Endodermal cell (in vitro differentiated cells): ENCODE results near the gene TES. TPM values are rescaled to one million over a fixed set of nuclear protein-coding genes. Genes with fewer than 3 reads are reported as not detected.

Experiments used
- DNase-seq: peaks from one replicate; pipeline ENCODE4 v3.0.0-alpha.2; 2017
- H3K27ac ChIP-seq: 2 replicates; pipeline ENCODE4 v1.5.1; 2013; ENCODE audit warnings: mild to moderate bottlenecking, low read depth, low read length, moderate library complexity
- H3K27me3 ChIP-seq: 2 replicates; pipeline ENCODE4 v1.6.1; 2013; ENCODE audit warnings: mild to moderate bottlenecking, low read length, moderate library complexity; ENCODE audit not compliant: insufficient read depth, control insufficient read depth, poor library complexity, severe bottlenecking
- H3K36me3 ChIP-seq: 2 replicates; pipeline ENCODE4 v1.7.0; 2013; ENCODE audit warnings: mild to moderate bottlenecking, low read length, moderate library complexity; ENCODE audit not compliant: control insufficient read depth, insufficient read depth
- H3K4me1 ChIP-seq: one replicate; pipeline ENCODE4 v1.7.0; 2013; ENCODE audit warnings: low read length; ENCODE audit not compliant: control insufficient read depth, insufficient read depth
- H3K4me3 ChIP-seq: 2 replicates; pipeline ENCODE4 v1.5.1; 2013; ENCODE audit warnings: mild to moderate bottlenecking, low read length, moderate library complexity
- H3K9ac ChIP-seq: 2 replicates; pipeline ENCODE4 v1.6.1; 2013; ENCODE audit warnings: mild to moderate bottlenecking, low read length, moderate library complexity; ENCODE audit not compliant: poor library complexity, severe bottlenecking; ENCODE audit errors: extremely low read depth
- H3K9me3 ChIP-seq: 2 replicates; pipeline ENCODE4 v1.6.1; 2013; ENCODE audit warnings: mild to moderate bottlenecking, low read length, moderate library complexity; ENCODE audit not compliant: control insufficient read depth
- H3K27ac Mint-ChIP-seq: 2 replicates; pipeline ENCODE4 v1.8.0; 2020; ENCODE audit warnings: mixed read lengths
- H3K27me3 Mint-ChIP-seq: 2 replicates; pipeline ENCODE4 v1.8.0; 2021; ENCODE audit warnings: mild to moderate bottlenecking, mixed read lengths; ENCODE audit not compliant: insufficient read depth
- H3K36me3 Mint-ChIP-seq: 2 replicates; pipeline ENCODE4 v1.8.0; 2020; ENCODE audit warnings: low read depth, mixed read lengths
- H3K4me1 Mint-ChIP-seq: 2 replicates; pipeline ENCODE4 v1.8.0; 2020; ENCODE audit warnings: mixed read lengths
- H3K4me3 Mint-ChIP-seq: 2 replicates; pipeline ENCODE4 v1.8.0; 2020; ENCODE audit warnings: mild to moderate bottlenecking, moderate library complexity, mixed read lengths
- H3K9me3 Mint-ChIP-seq: 2 replicates; pipeline ENCODE4 v1.8.0; 2020; ENCODE audit warnings: mild to moderate bottlenecking, mixed read lengths
- WGBS, 2 experiments: methylation state at CpG; one replicate each; pipeline versions ENCODE4 v1.1.5 to v1.1.7; 2013; ENCODE audit warnings: missing lambda C conversion rate in 2 of 2, mixed read lengths in 1 of 2; ENCODE audit not compliant: insufficient coverage in 1 of 2, insufficient read length in 1 of 2; 5-methylcytosine and 5-hydroxymethylcytosine counted together
- total RNA-seq, 2 donors: library from RNA; stranded (reverse); fragmentation: NEBNext Ultra II Directional in 1 of 2; extraction: Animal tissue kit (Norgen Biotek cat#: 25700) in 1 of 2; gene quantifications; 2 replicates in 1 of 2; 3 replicates in 1 of 2; pipeline ENCODE4 v1.2.1, GENCODE V29; 2021
- TF ChIP-seq, protein P1 (sequence below): fragments of 200-600 bp; sonication (generic); conservative IDR thresholded peaks from 2 replicates; pipeline ENCODE4 v1.5.0; 2021; ENCODE audit warnings: antibody characterized with exemption, mild to moderate bottlenecking

Gene TES
- total RNA-seq, 2 donors from 2014 or later = 23.1 to 31.0 TPM

GRCh38 chr7:116271161-116271913 lies 61.0 kb downstream of the TES start:
- H3K27me3 ChIP-seq = no peaks in the 10 kb centered on the region
- no peak for DNase-seq
- no peaks in the 10 kb centered on the region for H3K9me3 ChIP-seq
- H3K36me3 ChIP-seq = no peaks in the 10 kb centered on the region
- no peaks in the 10 kb centered on the region for H3K9me3 Mint-ChIP-seq
- no peak overlapping the region for H3K4me3 Mint-ChIP-seq
- H3K4me1 Mint-ChIP-seq = peaks cover 17% of the 10 kb centered on the region
- no peak overlapping the region for H3K27ac Mint-ChIP-seq
- WGBS, 2 experiments = 53 to 83% methylated on average over 2 to 5 of the region's 5 CpGs
- H3K27ac ChIP-seq = no peak overlapping the region
- no peaks in the 10 kb centered on the region for H3K36me3 Mint-ChIP-seq
- H3K27me3 Mint-ChIP-seq = no peaks in the 10 kb centered on the region
- H3K4me3 ChIP-seq = no peak overlapping the region
- no peaks in the 10 kb centered on the region for H3K4me1 ChIP-seq
- H3K9ac ChIP-seq = no peak overlapping the region
- TF ChIP-seq, protein P1, sequence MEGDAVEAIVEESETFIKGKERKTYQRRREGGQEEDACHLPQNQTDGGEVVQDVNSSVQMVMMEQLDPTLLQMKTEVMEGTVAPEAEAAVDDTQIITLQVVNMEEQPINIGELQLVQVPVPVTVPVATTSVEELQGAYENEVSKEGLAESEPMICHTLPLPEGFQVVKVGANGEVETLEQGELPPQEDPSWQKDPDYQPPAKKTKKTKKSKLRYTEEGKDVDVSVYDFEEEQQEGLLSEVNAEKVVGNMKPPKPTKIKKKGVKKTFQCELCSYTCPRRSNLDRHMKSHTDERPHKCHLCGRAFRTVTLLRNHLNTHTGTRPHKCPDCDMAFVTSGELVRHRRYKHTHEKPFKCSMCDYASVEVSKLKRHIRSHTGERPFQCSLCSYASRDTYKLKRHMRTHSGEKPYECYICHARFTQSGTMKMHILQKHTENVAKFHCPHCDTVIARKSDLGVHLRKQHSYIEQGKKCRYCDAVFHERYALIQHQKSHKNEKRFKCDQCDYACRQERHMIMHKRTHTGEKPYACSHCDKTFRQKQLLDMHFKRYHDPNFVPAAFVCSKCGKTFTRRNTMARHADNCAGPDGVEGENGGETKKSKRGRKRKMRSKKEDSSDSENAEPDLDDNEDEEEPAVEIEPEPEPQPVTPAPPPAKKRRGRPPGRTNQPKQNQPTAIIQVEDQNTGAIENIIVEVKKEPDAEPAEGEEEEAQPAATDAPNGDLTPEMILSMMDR = no peak

DNA sequence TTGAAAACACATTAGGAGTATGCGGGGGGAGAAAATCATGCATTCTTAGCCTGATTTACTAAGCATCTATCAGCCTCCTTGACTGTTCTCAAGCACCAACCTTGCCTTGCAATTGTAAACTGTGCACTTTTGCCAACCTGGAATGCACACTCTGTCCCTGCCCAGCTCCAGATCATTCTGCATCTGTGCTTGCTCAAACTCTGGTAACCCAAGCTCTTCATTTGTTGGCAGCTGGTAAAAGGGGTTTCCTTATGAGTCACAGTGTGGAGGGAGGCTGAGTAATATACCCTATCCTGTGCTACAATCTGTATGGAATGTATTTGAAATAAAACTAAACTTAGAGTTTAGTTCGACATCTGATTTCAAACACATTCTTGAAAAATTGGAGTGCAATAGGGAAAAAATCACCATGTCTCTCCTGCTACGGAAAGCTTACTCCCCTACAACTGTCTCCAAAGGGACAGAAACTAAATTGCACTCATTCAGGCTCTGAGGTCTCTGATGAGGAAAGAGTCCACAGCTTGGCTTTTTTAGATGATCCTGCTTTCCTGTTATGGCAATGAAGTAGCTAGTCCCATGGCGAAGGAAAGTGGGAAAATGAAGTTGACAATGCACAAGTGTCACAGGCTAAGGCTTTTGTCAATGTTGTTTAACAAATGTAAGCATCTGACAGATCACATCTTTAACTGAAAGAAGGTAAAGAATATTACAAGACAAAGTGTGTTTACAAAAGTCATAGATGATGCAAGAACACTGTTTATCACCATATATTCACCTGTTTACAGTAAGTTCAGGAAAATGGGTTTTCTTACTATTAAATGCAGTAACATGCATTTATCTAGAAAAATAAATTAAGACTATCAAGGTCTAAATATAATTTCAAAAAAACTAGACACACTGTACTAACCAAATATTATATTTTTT lies 61.9 kb downstream of the TES start:
- no peaks in the 10 kb centered on the region for H3K9me3 ChIP-seq
- no peaks in the 10 kb centered on the region for H3K27me3 ChIP-seq
- no peak overlapping the region for H3K9ac ChIP-seq
- Mint-ChIP-seq H3K9me3 (no peaks in the 10 kb centered on the region), H3K27ac (no peak overlapping the region), H3K27me3 (no peaks in the 10 kb centered on the region), H3K4me1 (peaks cover 19% of the 10 kb centered on the region), H3K4me3 (no peak overlapping the region), H3K36me3 (no peaks in the 10 kb centered on the region)
- TF ChIP-seq, protein P1 = no peak
- no peaks in the 10 kb centered on the region for H3K36me3 ChIP-seq
- WGBS, 2 experiments = 85 to 100% methylated on average over 3 to 4 of the region's 4 CpGs
- no peak overlapping the region for H3K4me3 ChIP-seq
- no peak overlapping the region for H3K27ac ChIP-seq
- no peaks in the 10 kb centered on the region for H3K4me1 ChIP-seq
- DNase-seq = no peak

GRCh38 chr7:116273283-116273917 lies 63.1 kb downstream of the TES start:
- Mint-ChIP-seq H3K4me3 (no peak overlapping the region), H3K9me3 (no peaks in the 10 kb centered on the region)
- no peak overlapping the region for H3K27ac ChIP-seq

More at GRCh38 chr7:116273283-116273917, 63.1 kb downstream of the TES start:
- H3K4me1 Mint-ChIP-seq = peaks cover 23% of the 10 kb centered on the region
- Histone ChIP-seq H3K4me3 (peak overlapping the region; percentile 25), H3K36me3 (no peaks in the 10 kb centered on the region), H3K9ac (no peak overlapping the region), H3K4me1 (no peaks in the 10 kb centered on the region), H3K9me3 (no peaks in the 10 kb centered on the region), H3K27me3 (no peaks in the 10 kb centered on the region)
- 48 to 67% methylated on average over 1 to 4 of the region's 4 CpGs for WGBS, 2 experiments
- H3K27ac Mint-ChIP-seq = peak overlapping the region; percentile 71
- TF ChIP-seq, protein P1 = no peak
- H3K27me3 Mint-ChIP-seq = no peaks in the 10 kb centered on the region
- no peaks in the 10 kb centered on the region for H3K36me3 Mint-ChIP-seq
- no peak for DNase-seq
